Transverse colon (tissue), 4 donors: ENCODE data around the gene ANKUB1. TPM values are rescaled to one million over a fixed set of nuclear protein-coding genes. Genes with fewer than 3 reads are reported as not detected.

Experiments used
- DNase-seq: peaks from one replicate; pipeline ENCODE4 v3.0.0-alpha.2; 2019
- H3K27ac ChIP-seq, 4 donors: fragments of 200-600 bp; sonication (generic); 2 replicates each; pipeline ENCODE4 v1.5.1; 2016 to 2018; ENCODE audit warnings: inconsistent platforms in 4 of 4
- H3K27me3 ChIP-seq: fragments of 200-600 bp; sonication (generic); 2 replicates; pipeline ENCODE4 v1.5.1; 2017; ENCODE audit warnings: inconsistent platforms
- H3K36me3 ChIP-seq, 4 donors: fragments of 200-600 bp; sonication (generic); 2 replicates each; pipeline ENCODE4 v1.5.1; 2017 to 2019; ENCODE audit warnings: inconsistent platforms in 4 of 4
- H3K4me1 ChIP-seq, 4 donors: fragments of 200-600 bp; sonication (generic); 2 replicates each; pipeline ENCODE4 v1.5.1; 2017 to 2020; ENCODE audit warnings: inconsistent platforms in 4 of 4
- H3K4me3 ChIP-seq, 4 donors: fragments of 200-600 bp; sonication (generic); 1 replicate in 1 of 4; 2 replicates in 3 of 4; pipeline versions ENCODE4 v1.5.1 to v1.6.1; 2017 to 2019; ENCODE audit warnings: inconsistent platforms in 4 of 4
- H3K9me3 ChIP-seq, 2 donors: fragments of 200-600 bp; sonication (generic); 2 replicates each; pipeline ENCODE4 v1.5.1; 2017 to 2019; ENCODE audit warnings: inconsistent platforms in 2 of 2
- CTCF ChIP-seq, 5 experiments: fragments of 200-600 bp in 3 of 5; fragments of 450-650 bp in 2 of 5; sonication (generic) in 3 of 5; IDR thresholded peaks; 1 replicate in 2 of 5; 2 replicates in 3 of 5; pipeline ENCODE4 v1.5.1; 2016 to 2017; ENCODE audit warnings: antibody characterized with exemption in 5 of 5, inconsistent platforms in 3 of 5, mild to moderate bottlenecking in 2 of 5, moderate library complexity in 1 of 5
- EP300 ChIP-seq: sonication (generic); formaldehyde crosslinking; IDR thresholded peaks from one replicate; pipeline ENCODE4 v1.6.1; 2017; ENCODE audit warnings: antibody characterized with exemption, low read depth
- POLR2A ChIP-seq: fragments of 450-650 bp; IDR thresholded peaks from one replicate; pipeline ENCODE4 v1.6.1; 2016; ENCODE audit warnings: antibody characterized with exemption, mild to moderate bottlenecking, moderate library complexity
- POLR2AphosphoS5 ChIP-seq, 3 donors: sonication (generic); formaldehyde crosslinking; IDR thresholded peaks; one replicate each; pipeline ENCODE4 v1.6.1; 2016; ENCODE audit warnings: antibody characterized with exemption in 3 of 3
- WGBS, 2 donors: methylation state at CpG; one replicate each; pipeline ENCODE4 v1.1.5; 2018; ENCODE audit warnings: low coverage in 1 of 2; 5-methylcytosine and 5-hydroxymethylcytosine counted together
- in situ Hi-C, 4 donors: fragments of 200-750 bp; cut with MboI; loops; one replicate each; pipeline versions ENCODE4 v1.15.0 to v1.15.1; 2017; ENCODE audit warnings: low sequenced_read_pairs in 3 of 4, low pct_ligation_motif_present in 1 of 4, low pct_unique_long_range_greater_than_20kb in 1 of 4
- intact Hi-C: fragments of 100-400 bp; cut with DNase I; formaldehyde crosslinking; loops from one replicate; pipeline ENCODE4 v1.15.1; 2023; ENCODE audit warnings: low total_unique reads
- total RNA-seq, 4 donors: library from RNA; depleted of rRNA; stranded (reverse); fragments of >200 nt; gene quantifications; one replicate each; pipeline ENCODE4 v1.1.0, GENCODE V29; 2016

ANKUB1 gene
- total RNA-seq, 4 donors from 2014 or later: not detected

GRCh38 chr3:149777414-149778214 is 14.7 kb downstream of the ANKUB1 start:
- intact Hi-C loops (no loop called here), in situ Hi-C loops (no loop called here)
- H3K4me3 ChIP-seq: no peak overlapping the region
- 67 to 83% methylated on average over 1 to 2 of the region's 2 CpGs for WGBS, 2 donors
- no peaks in the 10 kb centered on the region for H3K4me1 ChIP-seq
- no peak overlapping the region for H3K27ac ChIP-seq
- H3K9me3 ChIP-seq: no peaks in the 10 kb centered on the region
- no peak for DNase-seq
- no peaks in the 10 kb centered on the region for H3K36me3 ChIP-seq
- no peaks in the 10 kb centered on the region for H3K27me3 ChIP-seq
- TF ChIP-seq EP300 (no peak), CTCF (IDR thresholded peaks at IDR 0.05) (no peak), POLR2AphosphoS5 (IDR thresholded peaks at IDR 0.05) (no peak), POLR2A (no peak)

GRCh38 chr3:149776170-149776569 is 16.2 kb downstream of the ANKUB1 start:
- Histone ChIP-seq H3K9me3 (no peaks in the 10 kb centered on the region), H3K27ac (no peak overlapping the region), H3K27me3 (no peaks in the 10 kb centered on the region), H3K36me3 (no peaks in the 10 kb centered on the region), H3K4me3 (no peak overlapping the region), H3K4me1 (no peaks in the 10 kb centered on the region)
- WGBS, 2 donors: 57 to 77% methylated on average over 1 of the region's 1 CpG
- intact Hi-C loops: no loop called here
- no peak for DNase-seq
- TF ChIP-seq EP300: no peak
- TF ChIP-seq POLR2A: no peak
- no peak for TF ChIP-seq POLR2AphosphoS5 (IDR thresholded peaks at IDR 0.05)
- in situ Hi-C loops: no loop called here

- H3K9me3 ChIP-seq: no peaks in the 10 kb centered on the region
- H3K4me3 ChIP-seq: no peak overlapping the region
- H3K27me3 ChIP-seq: no peaks in the 10 kb centered on the region
- 87% methylated on average over 2 of the region's 2 CpGs; no CpG with 5 or more reads in 1 of the 2 donors for WGBS, 2 donors
- H3K36me3 ChIP-seq: no peaks in the 10 kb centered on the region
- H3K27ac ChIP-seq: no peak overlapping the region
- in situ Hi-C loops: no loop called here
- no peaks in the 10 kb centered on the region for H3K4me1 ChIP-seq
- TF ChIP-seq EP300 (no peak), POLR2AphosphoS5 (IDR thresholded peaks at IDR 0.05) (no peak), CTCF (IDR thresholded peaks at IDR 0.05) (no peak), POLR2A (no peak)
- intact Hi-C loops: no loop called here
- no peak for DNase-seq
Measured at GRCh38 chr3:149772861-149773260, 19.5 kb downstream of the ANKUB1 start.

GRCh38 chr3:149771652-149772271 is 20.6 kb downstream of the ANKUB1 start:
- intact Hi-C loops (no loop called here), in situ Hi-C loops (no loop called here)
- Histone ChIP-seq H3K4me3 (no peak overlapping the region), H3K27ac (no peak overlapping the region), H3K36me3 (no peaks in the 10 kb centered on the region), H3K9me3 (no peaks in the 10 kb centered on the region), H3K27me3 (no peaks in the 10 kb centered on the region), H3K4me1 (no peaks in the 10 kb centered on the region)
- TF ChIP-seq EP300 (no peak), POLR2A (no peak), CTCF (IDR thresholded peaks at IDR 0.05) (peak; percentile 64 to 76 (median 68))
- 10 to 58% methylated on average over 3 to 8 of the region's 8 CpGs for WGBS, 2 donors
- peak; percentile 43 for DNase-seq
